ENCODE results near the gene MUSTN1. TPM values are rescaled to one million over a fixed set of nuclear protein-coding genes. Genes with fewer than 3 reads are reported as not detected.

Gene MUSTN1
- total RNA-seq, 1 donor from 2014 or later, result 0.74 TPM

Small RNA genes lying within 50 kb of the gene (small RNA-seq; reads per million reads assigned to genes)
- gene MIR8064 (ENCODE audit: low replicate concordance) (not detected), gene MUSTN1 (ENCODE audit: low replicate concordance) (not detected)

Other genes with a start within 250 kb of the MUSTN1 start
- gene PBRM1, start 149.1 kb downstream of the MUSTN1 start, total RNA-seq, result 180 TPM
- gene GNL3, start 149.0 kb downstream of the MUSTN1 start, total RNA-seq, result 67.4 TPM
- 54.3 TPM for gene GLT8D1, start 129.2 kb downstream of the MUSTN1 start, total RNA-seq
- 23.8 TPM for gene SPCS1, start 128.9 kb downstream of the MUSTN1 start, total RNA-seq
- gene NEK4, start 64.1 kb downstream of the MUSTN1 start, total RNA-seq, result 36.6 TPM
- gene ITIH1, start 57.4 kb downstream of the MUSTN1 start, total RNA-seq, result not detected
- not detected for gene ITIH3, start 40.2 kb downstream of the MUSTN1 start, total RNA-seq
- 2.2 TPM for gene ITIH4, start 4.3 kb downstream of the MUSTN1 start, total RNA-seq
- gene STIMATE, start 62.5 kb upstream of the MUSTN1 start, total RNA-seq, result 8.1 TPM
- 16.7 TPM for gene SFMBT1, start 211.1 kb upstream of the MUSTN1 start, total RNA-seq